ENCODE measurements around the gene DNAJA3.
A peak's percentile ranks its signal among the peaks of the same experiment; 100 is the strongest.

DNAJA3 gene

DNA sequence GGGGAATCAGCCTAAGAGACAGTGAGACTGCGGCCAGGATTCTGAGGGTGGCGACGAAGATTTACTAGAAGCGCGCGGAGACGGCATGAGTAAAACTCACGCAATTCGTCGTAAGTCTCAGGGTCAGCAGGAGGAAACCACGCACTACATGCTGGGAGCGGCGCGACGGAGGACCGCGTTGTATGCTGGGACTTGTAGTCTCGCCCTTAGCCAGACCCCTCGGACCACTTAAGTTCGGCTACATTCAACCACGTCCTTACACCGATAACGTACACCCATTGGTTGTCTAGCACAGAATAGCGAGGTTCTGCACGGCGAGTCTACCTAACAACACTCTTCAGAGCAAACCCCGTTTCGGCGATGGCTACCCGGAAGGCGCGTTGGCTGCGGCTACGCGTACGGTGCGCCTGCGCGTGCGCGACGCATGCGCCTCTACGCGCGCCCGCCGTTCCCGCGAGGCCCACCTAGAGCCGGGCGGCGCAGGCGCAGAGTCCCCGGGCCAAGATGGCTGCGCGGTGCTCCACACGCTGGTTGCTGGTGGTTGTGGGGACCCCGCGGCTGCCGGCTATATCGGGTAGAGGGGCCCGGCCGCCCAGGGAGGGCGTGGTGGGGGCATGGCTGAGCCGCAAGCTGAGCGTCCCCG, at the start of gene DNAJA3:
DNAJA3 (plus strand) TSS at position 491 of the 643 bp plus-strand sequence; CDS start at position 505, 14 bp downstream.
- peak; percentile 81 for FAIRE-seq

DNA sequence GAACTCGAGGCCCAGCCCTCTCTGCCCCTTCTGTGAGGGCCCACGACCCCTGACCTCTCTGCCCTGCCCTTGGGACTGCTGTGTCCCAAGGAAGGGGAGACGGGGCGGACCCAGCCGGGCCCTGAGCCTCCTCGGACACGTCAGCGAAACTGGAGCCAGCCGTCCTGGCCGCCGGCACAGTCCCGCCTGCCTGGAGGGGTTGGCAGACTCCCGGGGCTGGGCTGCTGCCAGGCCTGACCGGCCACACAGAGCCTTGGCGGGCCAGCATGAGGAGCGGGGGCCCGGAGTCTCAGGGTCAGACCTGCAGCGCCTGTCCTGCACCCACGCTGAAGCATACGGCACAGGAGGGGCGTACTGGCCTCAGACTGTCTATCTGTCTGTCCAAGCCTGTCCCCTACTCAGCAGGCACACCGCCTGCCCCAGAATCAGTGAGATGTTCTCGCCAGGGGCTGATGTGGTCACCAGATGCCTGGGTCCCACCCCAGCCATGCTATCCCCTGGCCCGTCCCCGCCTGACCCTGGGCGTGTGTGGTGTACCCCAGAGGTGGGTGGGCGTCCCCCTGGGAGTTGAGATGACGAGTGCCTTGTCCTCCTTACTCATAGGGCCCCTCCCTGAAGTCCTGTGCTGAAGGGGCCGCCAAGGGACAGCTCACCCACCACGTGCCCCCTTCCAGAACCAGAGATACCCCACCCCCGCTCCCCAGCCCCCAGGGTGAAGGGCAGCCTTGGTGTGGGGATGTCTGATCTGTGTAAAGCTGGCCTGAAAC, 49.4 kb upstream of the DNAJA3 start:
- FAIRE-seq, result no peak

DNA sequence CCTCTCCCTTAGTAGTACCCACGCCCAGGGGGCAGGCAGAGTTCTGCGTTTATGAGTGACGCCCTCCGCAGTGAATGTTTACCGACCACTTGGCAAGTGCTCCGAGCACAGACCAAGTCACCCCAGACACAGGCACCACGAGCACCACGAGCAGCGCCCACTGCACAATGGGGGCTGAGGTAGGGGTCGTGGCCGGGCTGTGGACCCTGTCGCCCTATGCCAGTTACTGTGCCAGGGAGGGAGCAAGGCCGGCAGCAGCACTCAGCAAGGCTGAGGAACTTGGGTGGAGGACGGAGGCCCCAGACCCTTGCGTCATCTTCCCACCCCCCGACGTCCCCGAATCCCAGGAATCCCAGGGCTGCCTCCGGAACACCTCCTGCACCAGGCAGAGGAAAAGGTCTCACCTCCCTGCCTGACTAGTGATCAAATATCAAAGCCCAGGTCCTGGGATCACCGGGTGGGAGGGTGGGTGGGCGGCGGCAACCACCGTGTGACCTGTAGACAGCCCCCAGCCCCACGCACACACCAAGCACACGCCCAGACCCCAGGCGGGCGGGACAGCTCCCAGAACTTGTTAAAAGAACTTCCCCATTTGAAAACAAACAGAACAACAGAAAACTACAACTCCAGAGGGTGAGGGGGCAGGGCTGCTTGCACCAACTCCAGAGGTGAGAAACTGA, 48.6 kb upstream of the DNAJA3 start:
- no peak for FAIRE-seq

DNA sequence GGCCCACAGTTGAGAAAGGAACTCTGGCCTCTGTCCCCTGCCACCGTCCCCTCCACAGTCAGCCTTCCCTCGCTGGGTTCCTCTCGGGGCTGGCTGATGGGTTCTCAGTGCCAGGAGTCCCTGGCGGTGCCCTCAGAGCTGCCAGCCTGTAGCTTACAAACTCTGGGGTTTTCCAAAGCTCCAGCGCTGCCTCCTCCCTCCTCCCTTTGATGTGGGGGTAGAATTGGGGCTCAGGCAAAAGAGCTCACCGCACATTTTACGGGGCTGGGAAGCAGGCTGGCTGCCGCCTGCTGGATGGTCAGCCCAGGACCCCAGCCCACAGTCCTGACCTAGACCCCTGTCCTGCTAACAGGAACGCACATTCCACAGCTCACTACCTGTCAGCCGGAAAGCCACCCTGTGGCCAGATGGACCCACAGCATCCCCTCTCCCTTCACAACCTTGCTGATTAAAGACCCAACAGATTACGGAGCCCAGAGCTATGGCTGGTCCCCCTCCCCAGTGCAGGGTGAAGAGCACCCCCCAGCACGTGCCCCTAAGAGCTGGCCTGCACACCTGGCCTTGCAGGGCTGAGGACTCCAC, 48.0 kb upstream of the DNAJA3 start:
- no peak for FAIRE-seq

GRCh38 chr16:4378161-4378666, 47.5 kb upstream of the DNAJA3 start:
- FAIRE-seq, result no peak

DNA sequence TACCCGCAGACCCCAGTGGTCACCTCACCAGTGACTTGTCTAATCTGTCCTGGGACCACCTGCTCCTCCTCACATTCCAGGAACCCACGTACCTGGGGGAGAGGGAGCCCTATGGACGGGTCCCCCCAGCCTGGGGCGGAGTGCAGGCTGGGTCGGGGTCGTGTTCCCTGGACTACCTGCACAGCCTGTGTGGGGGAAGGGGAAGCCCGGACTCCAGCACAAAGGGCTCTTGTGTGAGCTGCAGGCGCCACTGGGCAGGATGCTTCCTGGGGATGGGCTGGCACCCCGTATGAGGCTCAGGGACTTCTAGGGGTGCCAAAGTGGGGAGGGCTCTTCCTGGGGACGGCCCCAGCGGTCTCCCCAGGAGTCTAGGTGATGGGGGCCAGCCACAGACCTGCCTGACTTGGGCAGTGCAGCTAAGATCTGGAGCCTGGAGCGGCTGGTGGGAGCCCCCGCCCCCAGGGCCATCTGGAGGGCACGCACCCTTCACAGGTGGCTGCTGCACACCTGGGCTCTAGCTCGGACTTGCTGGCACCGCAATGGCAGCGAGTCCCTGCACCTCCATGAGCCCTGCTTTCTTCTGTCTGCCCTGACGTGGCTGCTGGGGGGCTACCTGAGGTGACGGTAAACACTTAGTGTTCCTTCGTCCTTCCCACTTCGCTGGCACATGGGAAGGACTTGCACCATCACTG, 46.5 kb upstream of the DNAJA3 start:
- FAIRE-seq, result no peak

GRCh38 chr16:4380119-4381063, 45.3 kb upstream of the DNAJA3 start:
- FAIRE-seq, result no peak

DNA sequence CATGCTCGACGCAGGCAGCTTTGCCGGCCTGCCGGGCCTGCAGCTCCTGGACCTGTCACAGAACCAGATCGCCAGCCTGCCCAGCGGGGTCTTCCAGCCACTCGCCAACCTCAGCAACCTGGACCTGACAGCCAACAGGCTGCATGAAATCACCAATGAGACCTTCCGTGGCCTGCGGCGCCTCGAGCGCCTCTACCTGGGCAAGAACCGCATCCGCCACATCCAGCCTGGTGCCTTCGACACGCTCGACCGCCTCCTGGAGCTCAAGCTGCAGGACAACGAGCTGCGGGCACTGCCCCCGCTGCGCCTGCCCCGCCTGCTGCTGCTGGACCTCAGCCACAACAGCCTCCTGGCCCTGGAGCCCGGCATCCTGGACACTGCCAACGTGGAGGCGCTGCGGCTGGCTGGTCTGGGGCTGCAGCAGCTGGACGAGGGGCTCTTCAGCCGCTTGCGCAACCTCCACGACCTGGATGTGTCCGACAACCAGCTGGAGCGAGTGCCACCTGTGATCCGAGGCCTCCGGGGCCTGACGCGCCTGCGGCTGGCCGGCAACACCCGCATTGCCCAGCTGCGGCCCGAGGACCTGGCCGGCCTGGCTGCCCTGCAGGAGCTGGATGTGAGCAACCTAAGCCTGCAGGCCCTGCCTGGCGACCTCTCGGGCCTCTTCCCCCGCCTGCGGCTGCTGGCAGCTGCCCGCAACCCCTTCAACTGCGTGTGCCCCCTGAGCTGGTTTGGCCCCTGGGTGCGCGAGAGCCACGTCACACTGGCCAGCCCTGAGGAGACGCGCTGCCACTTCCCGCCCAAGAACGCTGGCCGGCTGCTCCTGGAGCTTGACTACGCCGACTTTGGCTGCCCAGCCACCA, 44.4 kb upstream of the DNAJA3 start:
- FAIRE-seq, result no peak

DNA sequence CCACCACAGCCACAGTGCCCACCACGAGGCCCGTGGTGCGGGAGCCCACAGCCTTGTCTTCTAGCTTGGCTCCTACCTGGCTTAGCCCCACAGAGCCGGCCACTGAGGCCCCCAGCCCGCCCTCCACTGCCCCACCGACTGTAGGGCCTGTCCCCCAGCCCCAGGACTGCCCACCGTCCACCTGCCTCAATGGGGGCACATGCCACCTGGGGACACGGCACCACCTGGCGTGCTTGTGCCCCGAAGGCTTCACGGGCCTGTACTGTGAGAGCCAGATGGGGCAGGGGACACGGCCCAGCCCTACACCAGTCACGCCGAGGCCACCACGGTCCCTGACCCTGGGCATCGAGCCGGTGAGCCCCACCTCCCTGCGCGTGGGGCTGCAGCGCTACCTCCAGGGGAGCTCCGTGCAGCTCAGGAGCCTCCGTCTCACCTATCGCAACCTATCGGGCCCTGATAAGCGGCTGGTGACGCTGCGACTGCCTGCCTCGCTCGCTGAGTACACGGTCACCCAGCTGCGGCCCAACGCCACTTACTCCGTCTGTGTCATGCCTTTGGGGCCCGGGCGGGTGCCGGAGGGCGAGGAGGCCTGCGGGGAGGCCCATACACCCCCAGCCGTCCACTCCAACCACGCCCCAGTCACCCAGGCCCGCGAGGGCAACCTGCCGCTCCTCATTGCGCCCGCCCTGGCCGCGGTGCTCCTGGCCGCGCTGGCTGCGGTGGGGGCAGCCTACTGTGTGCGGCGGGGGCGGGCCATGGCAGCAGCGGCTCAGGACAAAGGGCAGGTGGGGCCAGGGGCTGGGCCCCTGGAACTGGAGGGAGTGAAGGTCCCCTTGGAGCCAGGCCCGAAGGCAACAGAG, 43.5 kb upstream of the DNAJA3 start:
- FAIRE-seq, result no peak

- no peak for FAIRE-seq
Observed at GRCh38 chr16:4382795-4383357, 42.8 kb upstream of the DNAJA3 start.

- no peak for FAIRE-seq
Observed at GRCh38 chr16:4383591-4384444, 41.9 kb upstream of the DNAJA3 start.

DNA sequence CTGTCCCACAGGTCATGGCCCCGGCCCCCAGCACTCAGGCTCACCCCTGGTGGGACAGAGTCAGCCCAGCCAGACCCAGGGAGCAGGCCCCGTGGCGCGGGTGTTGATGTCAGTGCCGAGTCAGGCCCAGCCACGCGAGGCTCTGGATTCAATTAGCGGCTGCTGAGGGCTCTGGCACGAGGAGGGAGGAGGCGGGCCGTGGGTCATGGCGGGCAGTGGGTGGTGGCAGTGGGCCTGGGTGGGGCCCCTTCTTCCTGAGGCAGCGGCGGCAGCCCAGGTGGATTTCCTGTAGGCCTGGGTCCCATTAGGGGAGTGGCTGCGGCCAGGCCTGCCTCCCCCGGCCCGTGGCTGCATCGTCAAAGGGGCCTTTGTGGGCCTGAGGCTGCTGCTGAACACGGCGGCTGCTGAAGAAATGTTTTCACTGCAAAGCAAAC, 41.1 kb upstream of the DNAJA3 start:
- no peak for FAIRE-seq

DNA sequence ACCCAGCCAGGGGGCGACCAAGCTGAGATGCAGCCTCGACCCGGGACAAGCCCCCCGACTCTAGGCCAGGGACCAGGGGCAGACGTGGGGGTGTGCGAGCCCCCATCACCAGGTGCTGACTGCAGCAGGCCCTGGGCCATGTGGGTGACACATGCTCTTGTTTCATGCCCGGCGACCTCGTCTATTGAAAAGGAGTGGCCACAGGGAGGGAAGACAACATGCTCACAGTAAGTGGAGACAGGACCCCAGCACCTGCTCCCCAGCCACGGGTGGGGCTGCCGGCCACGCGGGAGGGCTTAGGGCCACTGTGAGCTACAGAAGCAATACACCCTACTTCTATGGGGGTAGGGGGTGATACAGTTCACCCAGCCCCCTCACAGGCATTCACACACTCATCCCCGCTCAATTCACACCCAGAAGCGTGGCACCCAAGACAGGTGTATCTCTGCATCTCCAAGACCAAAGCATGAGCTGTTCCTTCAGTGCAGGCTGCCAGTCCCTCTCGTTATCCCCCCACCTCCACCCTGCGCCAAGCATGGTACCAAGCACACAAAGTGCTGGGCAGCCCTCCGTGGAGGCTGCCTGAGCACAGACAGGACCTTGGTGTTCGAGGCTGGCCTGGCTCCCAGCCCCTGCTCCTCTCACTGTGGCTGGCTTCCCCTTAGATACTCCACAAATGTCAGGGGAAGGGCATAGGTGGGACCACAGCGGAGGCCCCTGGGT, 40.4 kb upstream of the DNAJA3 start:
- FAIRE-seq, result no peak

DNA sequence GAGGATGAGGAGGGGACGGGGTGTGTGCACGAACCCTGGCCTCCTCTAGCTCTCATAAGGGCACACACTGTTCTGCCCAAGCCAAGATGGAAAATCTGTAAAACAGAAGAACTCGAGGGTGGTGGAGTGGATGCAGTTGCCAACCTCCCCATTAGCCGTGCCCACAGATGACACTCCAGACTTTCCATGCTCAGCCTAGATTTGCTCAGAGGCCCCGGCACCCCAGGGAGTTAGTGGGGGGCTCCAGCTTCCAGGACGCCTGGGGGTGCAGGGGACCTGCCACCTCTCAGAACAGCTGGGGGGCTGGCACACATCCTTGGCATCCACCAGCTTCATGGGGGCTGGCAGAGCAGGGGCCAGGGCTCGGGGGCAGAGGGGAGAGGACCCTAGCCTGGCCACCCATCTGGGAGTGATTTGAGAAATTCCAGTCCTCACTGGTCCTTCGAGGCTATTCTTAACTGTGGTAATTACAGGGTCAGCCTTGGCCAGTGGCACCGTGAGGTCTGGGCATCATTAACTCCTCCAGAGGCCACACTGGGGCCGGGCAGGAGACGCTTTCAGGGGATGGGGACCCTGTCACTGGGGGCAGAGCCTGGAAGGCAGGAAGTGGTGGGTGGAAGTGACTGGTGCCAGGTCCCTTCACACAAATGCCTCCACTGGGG, 39.7 kb upstream of the DNAJA3 start:
- no peak for FAIRE-seq

DNA sequence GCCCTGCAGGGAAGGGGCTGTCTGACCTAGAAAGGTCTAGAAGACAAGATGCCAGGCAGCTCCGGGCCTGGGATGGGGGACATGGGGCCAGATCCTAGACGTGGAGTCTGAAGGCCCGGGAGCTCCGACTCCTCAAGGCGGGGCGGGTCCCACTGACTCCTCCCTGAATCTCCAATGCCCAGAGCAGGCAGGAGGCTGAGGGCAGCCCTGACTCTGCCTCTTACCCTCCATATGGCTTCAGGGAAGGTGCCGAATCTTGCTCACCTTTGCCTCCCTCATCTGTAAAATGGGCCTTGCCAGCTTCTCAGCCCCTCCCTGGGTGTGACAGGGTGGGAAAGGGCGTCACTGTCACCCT, 39.2 kb upstream of the DNAJA3 start:
- no peak for FAIRE-seq

DNA sequence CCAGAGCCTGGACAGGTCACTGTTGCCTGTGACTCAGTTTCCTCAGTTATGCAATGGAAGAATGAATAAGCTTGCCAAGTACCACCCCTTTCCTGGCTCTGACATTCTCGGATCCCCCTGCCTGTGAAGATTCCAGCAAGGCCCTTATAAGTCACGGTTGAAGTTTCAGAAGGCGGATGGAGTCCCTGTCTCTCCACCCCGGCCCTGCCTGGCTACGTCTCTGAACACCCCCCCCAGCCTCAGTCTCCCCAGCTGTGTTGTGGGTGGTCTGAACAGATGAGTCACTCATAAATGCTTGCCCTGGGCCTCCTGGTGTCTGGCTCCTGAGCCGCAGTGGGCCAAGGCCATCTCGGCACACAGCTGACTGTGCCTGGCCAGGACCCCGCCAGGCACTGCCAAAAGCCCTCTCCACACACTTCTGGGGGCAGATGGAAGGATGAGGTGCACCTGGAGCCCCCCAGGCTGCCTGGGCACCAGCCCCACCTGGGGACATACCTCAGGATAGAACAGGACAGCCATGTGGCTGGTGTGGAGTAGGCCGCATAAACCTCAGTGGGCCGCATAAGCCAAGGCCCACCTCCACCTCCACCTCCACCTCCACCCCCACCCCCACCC, 38.6 kb upstream of the DNAJA3 start:
- no peak for FAIRE-seq

DNA sequence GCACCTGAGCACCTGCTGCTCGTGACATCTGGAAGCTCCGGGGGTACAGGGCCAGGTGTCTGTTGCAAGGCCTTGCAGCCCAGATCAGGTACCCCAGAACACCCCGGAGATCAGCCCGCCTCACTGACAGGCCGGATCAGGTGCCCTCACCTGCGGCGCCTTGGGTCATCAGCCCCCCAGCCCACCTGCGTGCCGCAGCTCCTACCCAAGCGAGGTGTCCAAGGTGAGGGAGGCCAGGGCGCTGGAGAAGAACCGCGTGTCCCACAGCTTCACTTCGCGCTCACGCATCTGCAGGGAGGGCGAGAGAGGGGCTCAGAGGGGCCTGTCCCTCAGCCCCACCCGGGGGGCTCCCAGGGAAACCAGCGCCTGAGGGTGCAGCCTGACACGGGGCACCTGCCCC, 37.9 kb upstream of the DNAJA3 start:
- no peak for FAIRE-seq

Data from G401.6 (cell line).